LNCaP clone FGC (cell line): ENCODE measurements around the gene MC1R.
A peak's percentile ranks its signal among the peaks of the same experiment; 100 is the strongest.

Source experiments
- DNase-seq: peaks from one replicate; pipeline ENCODE4 v3.0.0-alpha.2; 2011; ENCODE audit warnings: low read depth
- H3K4me3 ChIP-seq: 2 replicates; pipeline ENCODE4 v1.5.1; 2011; ENCODE audit warnings: mild to moderate bottlenecking, low read depth, low read length, control low read depth
- TF ChIP-seq, protein P1 (sequence below): IDR thresholded peaks from 2 replicates; pipeline ENCODE4 v1.5.1; 2012; ENCODE audit warnings: mild to moderate bottlenecking; ENCODE audit not compliant: control insufficient read depth, insufficient read depth; ENCODE audit errors: extremely low read depth

The MC1R gene

DNA sequence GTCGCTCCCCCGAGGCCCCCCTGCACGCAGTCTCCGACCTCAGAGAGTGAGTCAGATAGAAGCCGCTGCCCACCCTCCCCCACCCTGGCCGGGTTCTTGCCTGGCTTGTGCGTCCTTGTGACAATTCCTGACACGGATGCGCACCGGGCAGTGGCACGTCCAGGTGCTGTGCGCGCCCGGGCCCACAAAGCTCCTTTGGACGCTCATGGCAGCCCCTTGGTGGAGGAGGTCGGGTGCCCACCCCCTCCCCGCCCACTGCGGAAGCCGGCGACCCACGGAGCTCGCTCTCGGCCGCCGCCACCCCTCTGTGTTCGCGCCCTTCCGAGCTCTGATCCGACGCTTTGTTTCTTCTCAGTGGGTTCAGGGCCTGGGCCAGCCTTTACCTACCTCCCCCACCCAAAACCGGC is 3.8 kb downstream of the MC1R start:
- no peak for DNase-seq
- peak overlapping the region; percentile 66 for H3K4me3 ChIP-seq

DNA sequence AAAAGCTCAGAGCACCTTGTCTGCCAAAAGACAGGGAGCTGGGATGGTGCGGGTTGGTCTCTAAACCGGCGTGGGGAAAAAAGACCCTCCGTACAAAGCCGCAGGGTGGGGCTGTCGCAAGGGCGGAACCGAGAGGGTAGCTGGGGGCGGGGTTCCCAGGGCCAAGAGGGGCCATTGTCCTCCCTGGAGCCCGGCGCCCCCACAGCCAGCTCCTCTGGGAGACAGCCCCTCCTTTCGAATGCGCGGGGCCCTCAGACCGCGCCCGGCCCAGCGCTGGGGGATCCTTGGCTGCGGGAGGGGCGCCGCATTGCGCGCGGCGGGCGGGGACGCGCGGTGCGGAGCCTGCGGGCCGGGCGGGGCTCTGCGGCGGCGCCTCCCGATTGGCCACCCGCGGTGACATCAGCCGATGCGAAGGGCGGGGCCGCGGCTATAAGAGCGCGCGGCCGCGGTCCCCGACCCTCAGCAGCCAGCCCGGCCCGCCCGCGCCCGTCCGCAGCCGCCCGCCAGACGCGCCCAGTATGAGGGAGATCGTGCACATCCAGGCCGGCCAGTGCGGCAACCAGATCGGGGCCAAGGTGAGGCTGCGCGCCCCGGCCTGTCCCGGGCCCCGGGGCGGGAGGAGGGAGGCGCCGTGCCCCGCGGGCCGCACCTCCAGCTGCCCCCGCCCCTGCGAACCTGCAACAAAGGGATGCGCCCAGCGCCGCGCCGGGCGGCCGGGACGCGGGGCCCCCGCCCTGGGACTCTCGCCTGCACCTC is 4.4 kb downstream of the MC1R start, which contains the start of gene TUBB3:
Gene TUBB3, plus strand, starts transcription at position 459 of the 756 bp plus-strand sequence. Its CDS starts 60 bp downstream, at position 519.
- H3K4me3 ChIP-seq, result peak within 1 kb of the TSS; percentile 66
- DNase-seq, result no peak
- TF ChIP-seq, protein P1, sequence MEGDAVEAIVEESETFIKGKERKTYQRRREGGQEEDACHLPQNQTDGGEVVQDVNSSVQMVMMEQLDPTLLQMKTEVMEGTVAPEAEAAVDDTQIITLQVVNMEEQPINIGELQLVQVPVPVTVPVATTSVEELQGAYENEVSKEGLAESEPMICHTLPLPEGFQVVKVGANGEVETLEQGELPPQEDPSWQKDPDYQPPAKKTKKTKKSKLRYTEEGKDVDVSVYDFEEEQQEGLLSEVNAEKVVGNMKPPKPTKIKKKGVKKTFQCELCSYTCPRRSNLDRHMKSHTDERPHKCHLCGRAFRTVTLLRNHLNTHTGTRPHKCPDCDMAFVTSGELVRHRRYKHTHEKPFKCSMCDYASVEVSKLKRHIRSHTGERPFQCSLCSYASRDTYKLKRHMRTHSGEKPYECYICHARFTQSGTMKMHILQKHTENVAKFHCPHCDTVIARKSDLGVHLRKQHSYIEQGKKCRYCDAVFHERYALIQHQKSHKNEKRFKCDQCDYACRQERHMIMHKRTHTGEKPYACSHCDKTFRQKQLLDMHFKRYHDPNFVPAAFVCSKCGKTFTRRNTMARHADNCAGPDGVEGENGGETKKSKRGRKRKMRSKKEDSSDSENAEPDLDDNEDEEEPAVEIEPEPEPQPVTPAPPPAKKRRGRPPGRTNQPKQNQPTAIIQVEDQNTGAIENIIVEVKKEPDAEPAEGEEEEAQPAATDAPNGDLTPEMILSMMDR, result no peak

More for the DNA sequence above, 3.8 kb downstream of the MC1R start:
- TF ChIP-seq, protein P1, result no peak

DNA sequence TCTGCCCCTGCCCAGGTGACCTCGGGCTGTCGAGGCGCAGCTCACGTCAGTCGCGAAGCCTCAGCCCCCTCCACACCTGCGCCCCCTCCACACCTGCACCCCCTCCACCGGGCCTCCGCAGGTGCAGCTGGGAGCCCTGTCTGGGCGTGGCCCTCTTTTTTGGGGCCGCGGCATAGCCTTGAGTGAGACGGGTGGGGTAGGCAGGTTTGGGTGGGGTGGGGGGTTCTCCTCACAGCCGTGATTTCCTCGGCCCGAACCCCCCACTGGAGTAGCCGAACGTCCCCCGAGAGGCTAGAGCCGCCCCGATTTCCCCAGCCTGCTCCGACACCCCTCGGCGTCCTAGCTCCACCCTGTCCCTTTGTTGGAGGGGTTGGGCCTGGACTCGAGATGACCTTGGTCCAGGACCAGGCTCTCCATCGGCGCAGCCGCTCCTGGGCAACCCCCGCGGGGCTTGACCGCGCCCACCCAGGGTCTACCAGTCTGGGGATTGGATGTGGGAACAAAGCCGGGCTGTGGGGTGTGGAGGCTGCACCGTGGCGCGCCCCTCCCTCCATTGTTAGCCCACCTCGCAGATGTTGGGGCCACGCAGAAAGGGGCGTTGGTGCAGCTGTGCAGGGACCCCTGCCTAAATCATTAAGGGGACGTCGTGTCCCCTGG is 5.1 kb downstream of the MC1R start:
- TF ChIP-seq, protein P1, result no peak
- peak overlapping the region; percentile 66 for H3K4me3 ChIP-seq
- DNase-seq, result no peak

DNA sequence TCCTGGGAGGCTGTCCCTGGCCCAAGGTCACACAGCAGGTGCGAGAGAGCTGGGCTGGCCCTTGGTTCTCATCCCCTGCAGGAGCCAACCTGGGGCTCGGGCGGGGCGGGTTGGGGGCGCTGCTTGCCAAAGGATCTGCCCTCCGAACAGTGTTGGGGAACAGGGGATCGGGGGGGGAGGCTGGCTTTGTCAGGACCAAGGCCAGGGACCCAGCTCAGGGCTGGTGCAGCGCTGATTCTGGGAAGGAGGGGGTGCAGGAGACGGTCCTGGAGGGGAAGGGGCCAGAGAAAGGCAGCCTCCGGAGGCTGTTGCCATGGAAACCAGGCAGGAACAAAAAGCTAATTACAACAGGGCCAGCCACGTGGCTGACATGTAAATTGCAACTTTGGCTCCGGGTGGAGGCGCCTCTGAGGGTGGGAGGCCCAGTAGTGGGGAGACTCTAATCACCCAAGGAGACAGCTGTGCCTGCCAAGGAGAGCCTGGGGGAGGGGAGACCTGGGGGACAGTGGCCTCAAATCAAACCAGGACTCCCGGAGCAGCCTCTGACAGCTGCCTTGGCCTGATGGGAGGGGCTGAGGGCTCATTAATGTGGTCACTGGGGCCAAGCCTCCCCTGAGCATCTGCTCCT is 5.7 kb downstream of the MC1R start:
- no peak for DNase-seq
- peak overlapping the region; percentile 66 for H3K4me3 ChIP-seq
- TF ChIP-seq, protein P1, result no peak

DNA sequence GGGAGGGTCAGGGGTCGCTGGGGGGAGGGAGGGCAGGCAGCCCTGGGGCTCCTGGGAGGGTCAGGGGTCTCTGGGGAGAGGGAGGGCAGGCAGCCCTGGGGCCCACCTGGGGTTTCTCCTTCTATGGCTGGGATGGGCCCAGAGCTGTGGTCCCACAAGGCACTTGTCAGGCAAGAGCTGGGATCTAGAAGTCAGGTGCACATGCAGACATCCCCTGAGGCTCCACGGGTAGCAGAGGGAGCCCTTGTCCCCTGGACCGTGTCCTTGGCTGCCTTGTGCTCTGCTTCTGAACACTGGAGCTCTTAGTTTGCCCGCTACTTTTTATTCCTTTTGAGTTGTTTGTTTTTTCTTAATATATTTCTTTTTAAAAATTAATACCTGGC is 6.3 kb downstream of the MC1R start:
- TF ChIP-seq, protein P1, result no peak
- DNase-seq, result no peak
- H3K4me3 ChIP-seq, result no peak overlapping the region

DNA sequence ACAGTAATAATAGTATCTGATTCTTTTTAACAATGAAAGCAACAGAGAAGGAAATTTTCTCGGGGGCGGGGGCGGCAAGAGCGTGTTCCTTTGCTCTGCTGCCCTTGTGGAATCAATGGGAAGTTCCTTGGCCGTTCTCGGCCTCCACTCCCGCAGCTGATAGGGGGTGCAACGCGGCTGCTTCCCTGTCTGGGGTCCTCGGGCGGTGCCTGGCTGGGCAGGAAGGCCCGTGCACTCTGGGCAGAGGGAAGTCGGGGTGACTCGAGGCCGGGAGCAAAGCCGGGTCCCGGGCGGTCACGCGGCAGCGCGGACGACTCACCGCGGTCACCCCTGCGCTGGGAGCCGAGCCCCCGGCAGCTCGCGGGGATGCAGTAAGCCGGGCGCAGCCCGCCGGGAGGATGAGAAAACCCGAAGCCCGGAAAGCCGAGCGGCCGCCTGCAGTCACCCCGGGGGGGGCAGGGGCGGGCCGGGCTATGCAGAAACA is 7.0 kb downstream of the MC1R start:
- peak overlapping the region; percentile 44 for H3K4me3 ChIP-seq
- no peak for DNase-seq
- TF ChIP-seq, protein P1, result no peak
